ENCODE results near the gene TRANK1. TPM values are rescaled to one million over a fixed set of nuclear protein-coding genes. Genes with fewer than 3 reads are reported as not detected.
"Not testable (repeated sequence)": the region's sequence is repeated elsewhere in the genome, so short reads cannot be mapped to it uniquely, and the experiment has no call there.

TRANK1 gene
- polyA plus RNA-seq, 2 donors = 1.6 to 2.0 TPM

GRCh38 chr3:36906504-36907149, 38.2 kb downstream of the TRANK1 start:
- H3K4me3 ChIP-seq (ENCODE audit: low read depth in 1 of 2, low read length in 2 of 2) = no peak overlapping the region
- no peaks in the 10 kb centered on the region for H3K4me1 ChIP-seq (ENCODE audit: control insufficient read depth in 2 of 2, insufficient read depth in 2 of 2, low read length in 1 of 2)
- no peaks in the 10 kb centered on the region for H3K9me3 ChIP-seq (ENCODE audit: control insufficient read depth in 2 of 2, insufficient read depth in 1 of 2, low read depth in 1 of 2, low read length in 1 of 2)
- H3K36me3 ChIP-seq (ENCODE audit: control insufficient read depth in 2 of 2, insufficient read depth in 2 of 2, low read length in 1 of 2) = peaks cover 0 to 4% of the 10 kb centered on the region in 2 donors
- 77 to 83% methylated on average over 2 of the region's 2 CpGs for WGBS, 2 donors
- peak overlapping the region in 1 of 2 donors; percentile 37 for H3K27ac ChIP-seq (ENCODE audit: low read depth in 2 of 2, low read length in 1 of 2)
- H3K27me3 ChIP-seq (ENCODE audit: control insufficient read depth in 1 of 2, insufficient read depth in 2 of 2, low read length in 2 of 2) = no peaks in the 10 kb centered on the region

GRCh38 chr3:36905545-36905944, 39.3 kb downstream of the TRANK1 start:
- Histone ChIP-seq H3K9me3 (ENCODE audit: control insufficient read depth in 2 of 2, insufficient read depth in 1 of 2, low read depth in 1 of 2, low read length in 1 of 2) (no peaks in the 10 kb centered on the region), H3K27ac (ENCODE audit: low read depth in 2 of 2, low read length in 1 of 2) (no peak overlapping the region), H3K27me3 (ENCODE audit: control insufficient read depth in 1 of 2, insufficient read depth in 2 of 2, low read length in 2 of 2) (no peaks in the 10 kb centered on the region), H3K4me3 (ENCODE audit: low read depth in 1 of 2, low read length in 2 of 2) (no peak overlapping the region), H3K36me3 (ENCODE audit: control insufficient read depth in 2 of 2, insufficient read depth in 2 of 2, low read length in 1 of 2) (peaks cover 0 to 4% of the 10 kb centered on the region in 2 donors), H3K4me1 (ENCODE audit: control insufficient read depth in 2 of 2, insufficient read depth in 2 of 2, low read length in 1 of 2) (no peaks in the 10 kb centered on the region)
- 94 to 96% methylated on average over 3 of the region's 3 CpGs for WGBS, 2 donors

GRCh38 chr3:36904641-36905040, 40.2 kb downstream of the TRANK1 start:
- H3K27ac ChIP-seq (ENCODE audit: low read depth in 2 of 2, low read length in 1 of 2) = no peak overlapping the region
- H3K4me1 ChIP-seq (ENCODE audit: control insufficient read depth in 2 of 2, insufficient read depth in 2 of 2, low read length in 1 of 2) = no peaks in the 10 kb centered on the region
- H3K36me3 ChIP-seq (ENCODE audit: control insufficient read depth in 2 of 2, insufficient read depth in 2 of 2, low read length in 1 of 2) = peaks cover 0 to 4% of the 10 kb centered on the region in 2 donors
- no peak overlapping the region for H3K4me3 ChIP-seq (ENCODE audit: low read depth in 1 of 2, low read length in 2 of 2)
- no peaks in the 10 kb centered on the region for H3K9me3 ChIP-seq (ENCODE audit: control insufficient read depth in 2 of 2, insufficient read depth in 1 of 2, low read depth in 1 of 2, low read length in 1 of 2)
- 78 to 86% methylated on average over 3 of the region's 3 CpGs for WGBS, 2 donors
- H3K27me3 ChIP-seq (ENCODE audit: control insufficient read depth in 1 of 2, insufficient read depth in 2 of 2, low read length in 2 of 2) = no peaks in the 10 kb centered on the region

- WGBS, 2 donors = 95 to 96% methylated on average over 13 of the region's 13 CpGs
- H3K27ac ChIP-seq (ENCODE audit: low read depth in 2 of 2, low read length in 1 of 2); H3K4me1 ChIP-seq (ENCODE audit: control insufficient read depth in 2 of 2, insufficient read depth in 2 of 2, low read length in 1 of 2); H3K4me3 ChIP-seq (ENCODE audit: low read depth in 1 of 2, low read length in 2 of 2); H3K9me3 ChIP-seq (ENCODE audit: control insufficient read depth in 2 of 2, insufficient read depth in 1 of 2, low read depth in 1 of 2, low read length in 1 of 2); H3K36me3 ChIP-seq (ENCODE audit: control insufficient read depth in 2 of 2, insufficient read depth in 2 of 2, low read length in 1 of 2); H3K27me3 ChIP-seq (ENCODE audit: control insufficient read depth in 1 of 2, insufficient read depth in 2 of 2, low read length in 2 of 2): not testable (repeated sequence)
Observed at GRCh38 chr3:36904065-36904464, 40.8 kb downstream of the TRANK1 start.

- Histone ChIP-seq H3K27me3 (ENCODE audit: control insufficient read depth in 1 of 2, insufficient read depth in 2 of 2, low read length in 2 of 2) (no peaks in the 10 kb centered on the region), H3K9me3 (ENCODE audit: control insufficient read depth in 2 of 2, insufficient read depth in 1 of 2, low read depth in 1 of 2, low read length in 1 of 2) (no peaks in the 10 kb centered on the region), H3K27ac (ENCODE audit: low read depth in 2 of 2, low read length in 1 of 2) (no peak overlapping the region), H3K4me1 (ENCODE audit: control insufficient read depth in 2 of 2, insufficient read depth in 2 of 2, low read length in 1 of 2) (no peaks in the 10 kb centered on the region), H3K36me3 (ENCODE audit: control insufficient read depth in 2 of 2, insufficient read depth in 2 of 2, low read length in 1 of 2) (peaks cover 0 to 4% of the 10 kb centered on the region in 2 donors), H3K4me3 (ENCODE audit: low read depth in 1 of 2, low read length in 2 of 2) (no peak overlapping the region)
- 75 to 77% methylated on average over 10 of the region's 10 CpGs for WGBS, 2 donors
Observed at GRCh38 chr3:36903119-36903882, 41.6 kb downstream of the TRANK1 start.

- H3K27me3 ChIP-seq (ENCODE audit: control insufficient read depth in 1 of 2, insufficient read depth in 2 of 2, low read length in 2 of 2) = no peaks in the 10 kb centered on the region
- WGBS, 2 donors = 93 to 95% methylated on average over 4 of the region's 4 CpGs
- no peaks in the 10 kb centered on the region for H3K4me1 ChIP-seq (ENCODE audit: control insufficient read depth in 2 of 2, insufficient read depth in 2 of 2, low read length in 1 of 2)
- no peak overlapping the region for H3K27ac ChIP-seq (ENCODE audit: low read depth in 2 of 2, low read length in 1 of 2)
- no peak overlapping the region for H3K4me3 ChIP-seq (ENCODE audit: low read depth in 1 of 2, low read length in 2 of 2)
- H3K36me3 ChIP-seq (ENCODE audit: control insufficient read depth in 2 of 2, insufficient read depth in 2 of 2, low read length in 1 of 2) = peaks cover 0 to 4% of the 10 kb centered on the region in 2 donors
- no peaks in the 10 kb centered on the region for H3K9me3 ChIP-seq (ENCODE audit: control insufficient read depth in 2 of 2, insufficient read depth in 1 of 2, low read depth in 1 of 2, low read length in 1 of 2)
Observed at GRCh38 chr3:36901588-36901987, 43.3 kb downstream of the TRANK1 start.

GRCh38 chr3:36900474-36901443, 44.1 kb downstream of the TRANK1 start:
- no peaks in the 10 kb centered on the region for H3K9me3 ChIP-seq (ENCODE audit: control insufficient read depth in 2 of 2, insufficient read depth in 1 of 2, low read depth in 1 of 2, low read length in 1 of 2)
- H3K27ac ChIP-seq (ENCODE audit: low read depth in 2 of 2, low read length in 1 of 2) = no peak overlapping the region
- WGBS, 2 donors = 84 to 85% methylated on average over 8 of the region's 8 CpGs
- peaks cover 0 to 4% of the 10 kb centered on the region in 2 donors for H3K36me3 ChIP-seq (ENCODE audit: control insufficient read depth in 2 of 2, insufficient read depth in 2 of 2, low read length in 1 of 2)
- H3K4me1 ChIP-seq (ENCODE audit: control insufficient read depth in 2 of 2, insufficient read depth in 2 of 2, low read length in 1 of 2) = no peaks in the 10 kb centered on the region
- no peak overlapping the region for H3K4me3 ChIP-seq (ENCODE audit: low read depth in 1 of 2, low read length in 2 of 2)
- H3K27me3 ChIP-seq (ENCODE audit: control insufficient read depth in 1 of 2, insufficient read depth in 2 of 2, low read length in 2 of 2) = no peaks in the 10 kb centered on the region

GRCh38 chr3:36895496-36896409, 49.1 kb downstream of the TRANK1 start:
- H3K27me3 ChIP-seq (ENCODE audit: control insufficient read depth in 1 of 2, insufficient read depth in 2 of 2, low read length in 2 of 2) = no peaks in the 10 kb centered on the region
- H3K4me1 ChIP-seq (ENCODE audit: control insufficient read depth in 2 of 2, insufficient read depth in 2 of 2, low read length in 1 of 2) = no peaks in the 10 kb centered on the region
- 88 to 92% methylated on average over 3 of the region's 3 CpGs for WGBS, 2 donors
- H3K36me3 ChIP-seq (ENCODE audit: control insufficient read depth in 2 of 2, insufficient read depth in 2 of 2, low read length in 1 of 2) = no peaks in the 10 kb centered on the region
- no peak overlapping the region for H3K4me3 ChIP-seq (ENCODE audit: low read depth in 1 of 2, low read length in 2 of 2)
- H3K9me3 ChIP-seq (ENCODE audit: control insufficient read depth in 2 of 2, insufficient read depth in 1 of 2, low read depth in 1 of 2, low read length in 1 of 2) = no peaks in the 10 kb centered on the region
- no peak overlapping the region for H3K27ac ChIP-seq (ENCODE audit: low read depth in 2 of 2, low read length in 1 of 2)

All from esophagus (tissue), 2 donors.